Stimulated activated naive CD4-positive, alpha-beta T cell (primary cell): ENCODE data around the gene RSPH3.
"Not testable (repeated sequence)": the region's sequence is repeated elsewhere in the genome, so short reads cannot be mapped to it uniquely, and the experiment has no call there.

Source experiments
- DNase-seq, 6 experiments: peaks; one replicate each; lab custom pipeline; 2025; lab: John Stamatoyannopoulos, UW

RSPH3 gene

GRCh38 chr6:158999666-159000403 is at the start of gene RSPH3:
Gene RSPH3, minus strand, starts transcription at chr6:159000202. Its CDS starts 652 bp downstream, at chr6:158999550.
- peak; percentile 70 to 89 (median 78) for DNase-seq

GRCh38 chr6:159047891-159048685 is 48.1 kb upstream of the RSPH3 start:
- DNase-seq: no peak

GRCh38 chr6:159045801-159046200 is 45.8 kb upstream of the RSPH3 start:
- DNase-seq: no peak

- peak; percentile 71 to 87 (median 84) for DNase-seq
Observed at GRCh38 chr6:159044899-159045727, 45.1 kb upstream of the RSPH3 start, which contains the start of gene TAGAP. Gene TAGAP, minus strand, starts transcription at chr6:159044991. Its CDS starts 845 bp downstream, at chr6:159044146.

GRCh38 chr6:159043947-159044346 is 43.9 kb upstream of the RSPH3 start:
- peak in 3 of 6 experiments; percentile 11 to 39 (median 15) for DNase-seq

GRCh38 chr6:159043251-159043650 is 43.2 kb upstream of the RSPH3 start:
- DNase-seq: peak in 4 of 6 experiments; percentile 22 to 77 (median 72)

GRCh38 chr6:159042826-159043181 is 42.8 kb upstream of the RSPH3 start:
- no peak for DNase-seq

- peak; percentile 39 to 95 (median 81) for DNase-seq
Observed at GRCh38 chr6:159042003-159042825, 42.2 kb upstream of the RSPH3 start.

- DNase-seq: no peak
Observed at GRCh38 chr6:159041181-159041580, 41.2 kb upstream of the RSPH3 start.

GRCh38 chr6:159039885-159040258 is 39.9 kb upstream of the RSPH3 start:
- DNase-seq: no peak

- no peak for DNase-seq
Observed at GRCh38 chr6:159038914-159039884, 39.2 kb upstream of the RSPH3 start.

GRCh38 chr6:159038318-159038717 is 38.3 kb upstream of the RSPH3 start:
- not testable (repeated sequence) for DNase-seq

- DNase-seq: no peak
Observed at GRCh38 chr6:159037756-159038290, 37.8 kb upstream of the RSPH3 start.

- no peak for DNase-seq
Observed at GRCh38 chr6:159036673-159037072, 36.7 kb upstream of the RSPH3 start.

GRCh38 chr6:159035891-159036290 is 35.9 kb upstream of the RSPH3 start:
- no peak for DNase-seq

- DNase-seq: no peak
Observed at GRCh38 chr6:159033160-159034049, 33.4 kb upstream of the RSPH3 start.

- no peak for DNase-seq
Observed at GRCh38 chr6:159031846-159032245, 31.8 kb upstream of the RSPH3 start.

GRCh38 chr6:159030168-159030567 is 30.2 kb upstream of the RSPH3 start:
- no peak for DNase-seq

GRCh38 chr6:159025224-159025623 is 25.2 kb upstream of the RSPH3 start:
- not testable (repeated sequence) for DNase-seq
